Right cardiac atrium (tissue), 5 donors: ENCODE results near the gene RASGRP2. TPM values are rescaled to one million over a fixed set of nuclear protein-coding genes. Genes with fewer than 3 reads are reported as not detected.

Experiments used
- ATAC-seq, 2 donors: fragments of 200-7000 bp; cut with Tn5 transposase; one replicate each; pipeline versions ENCODE4 v1.8.0 to v1.9.1; 2020; ENCODE audit warnings: moderate library complexity in 2 of 2, mild to moderate bottlenecking in 1 of 2
- DNase-seq, 3 donors: peaks; one replicate each; pipeline ENCODE4 v3.0.0-alpha.2; 2020
- H3K27ac ChIP-seq: one replicate; pipeline ENCODE4 v1.5.1; 2013; ENCODE audit warnings: mild to moderate bottlenecking, low read length, control low read depth, moderate library complexity
- H3K27me3 ChIP-seq: one replicate; pipeline ENCODE4 v1.6.1; 2013; ENCODE audit not compliant: control insufficient read depth, insufficient read depth
- H3K4me1 ChIP-seq: one replicate; pipeline ENCODE4 v1.6.1; 2013; ENCODE audit warnings: low read length; ENCODE audit not compliant: control insufficient read depth, insufficient read depth
- H3K4me3 ChIP-seq: one replicate; pipeline ENCODE4 v1.5.1; 2013; ENCODE audit warnings: low read length, control low read depth
- H3K9me3 ChIP-seq: one replicate; pipeline ENCODE4 v1.6.1; 2013; ENCODE audit warnings: low read length; ENCODE audit not compliant: control insufficient read depth
- WGBS: extraction: QIAGEN DNeasy Blood & Tissue Kit; methylation state at CpG from one replicate; pipeline ENCODE4 v1.1.7; 2013; 5-methylcytosine and 5-hydroxymethylcytosine counted together
- intact Hi-C, 4 donors: fragments of 100-400 bp; cut with DNase I; formaldehyde crosslinking; loops; one replicate each; pipeline versions ENCODE4 v1.11.0 to v1.14.0; 2022 to 2023
- polyA plus RNA-seq: library from polyadenylated mRNA; stranded (reverse); fragments of 200-250 nt; gene quantifications from one replicate; pipeline ENCODE4 v1.2.3, GENCODE V29; 2013
- total RNA-seq, 4 donors: library from RNA; stranded (reverse); fragmentation: NEBNext Ultra II Directional; extraction: Animal tissue kit (Norgen Biotek cat#: 25700); gene quantifications; one replicate each; pipeline ENCODE4 v1.2.1, GENCODE V29; 2021
- donor health status: healthy with polysubstance abuse.
- donor health status: DM: no; HTN: yes; CAD: no.
- donor health status: DM: no; HTN: no; CAD: no.
- donor health status: DM: no; HTN: yes; CAD: no; lungs with severe emphysema.
- donor health status: DM: yes; HTN: yes; CAD: no.

Gene RASGRP2
- total and polyA plus RNA-seq, 5 donors = 25.5 to 69.6 (median 35.2) TPM

DNA sequence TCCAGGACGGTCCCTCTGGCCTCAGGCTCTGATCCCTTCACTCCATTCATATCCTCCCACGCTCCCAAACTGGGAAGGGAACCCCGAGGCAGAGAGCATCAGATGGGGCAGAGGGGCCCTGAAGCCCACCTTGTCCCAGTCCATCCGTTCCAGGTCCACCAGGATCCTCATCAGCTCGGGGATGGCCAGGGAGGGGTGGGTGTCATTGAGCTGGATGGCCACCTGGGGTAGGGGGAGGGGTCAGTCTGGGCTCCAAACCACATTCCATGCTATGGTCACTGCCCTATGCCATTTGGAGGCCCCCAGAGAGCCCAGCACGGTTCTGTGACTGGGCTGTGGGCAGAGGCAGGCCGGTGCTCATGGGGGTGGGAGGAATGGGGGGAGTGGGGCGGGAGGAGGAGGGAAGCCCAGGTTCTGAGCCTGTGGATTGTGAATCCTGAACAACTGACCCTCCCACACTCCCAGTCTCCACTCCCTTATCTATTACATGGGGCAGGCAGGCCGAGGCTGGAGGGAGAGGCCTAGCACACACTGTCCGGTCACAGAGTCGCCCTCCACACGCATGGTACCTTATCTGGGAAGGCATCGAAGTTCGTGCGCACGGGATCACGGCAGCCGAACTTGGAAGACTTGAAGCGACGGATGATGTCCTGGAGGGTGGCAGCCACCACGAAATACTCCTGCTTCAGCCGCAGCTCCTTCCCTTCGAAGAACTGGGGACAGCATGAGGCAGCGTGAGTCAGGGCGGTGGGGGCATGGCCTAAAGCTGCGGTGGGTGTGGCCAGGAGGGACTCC lies 10.4 kb upstream of the RASGRP2 start:
- H3K27ac ChIP-seq = no peak overlapping the region

DNA sequence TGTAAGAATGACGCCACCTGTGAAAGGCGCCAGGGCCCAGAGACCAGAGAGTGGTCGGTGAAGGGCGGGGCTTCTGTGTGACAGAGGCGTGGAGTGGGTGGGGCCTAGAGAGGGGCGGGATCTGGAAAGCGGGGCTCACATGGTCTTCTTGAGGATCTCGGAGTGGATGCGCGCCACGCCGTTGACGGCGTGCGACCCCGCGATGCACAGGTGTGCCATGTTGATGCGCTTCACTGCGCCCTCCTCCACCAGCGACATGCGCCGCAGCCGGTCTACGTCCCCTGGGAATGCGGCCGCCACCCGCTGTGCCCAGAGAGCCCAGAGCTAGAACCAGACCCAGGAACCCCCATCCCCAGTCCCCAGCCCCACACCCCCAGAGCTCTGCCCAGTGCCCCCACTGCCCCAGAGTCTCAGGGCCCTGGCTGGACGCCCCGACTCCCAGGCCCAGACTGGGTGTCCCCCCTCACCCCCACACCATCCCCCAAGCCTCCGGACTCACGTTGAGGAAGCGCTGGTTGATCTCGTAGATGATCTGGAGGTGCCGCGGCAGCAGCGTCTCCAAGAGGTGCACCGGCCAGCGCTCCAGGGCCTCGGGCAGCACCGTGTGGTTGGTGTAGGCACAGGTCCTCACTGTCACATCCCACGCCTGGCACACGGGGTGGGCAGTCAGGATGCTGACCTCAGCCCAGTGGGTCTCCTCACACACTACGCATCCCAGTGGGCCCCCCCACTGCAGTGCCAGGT lies 9.6 kb upstream of the RASGRP2 start:
- ATAC-seq (no peak), DNase-seq (peak in 1 of 3 donors; percentile 64)
- no peak overlapping the region for H3K4me3 ChIP-seq
- WGBS = 95% methylated on average over 43 of the region's 43 CpGs
- no peak overlapping the region for H3K27ac ChIP-seq
- no peaks in the 10 kb centered on the region for H3K9me3 ChIP-seq
- H3K4me1 ChIP-seq = no peaks in the 10 kb centered on the region
- intact Hi-C loops = no loop called here
- no peaks in the 10 kb centered on the region for H3K27me3 ChIP-seq

More for the DNA sequence above, 10.4 kb upstream of the RASGRP2 start:
- intact Hi-C loops = no loop called here
- ATAC-seq = no peak
- DNase-seq = peak in 2 of 3 donors; percentile 40 to 55
- 82% methylated on average over 26 of the region's 26 CpGs for WGBS
- Histone ChIP-seq H3K27me3 (no peaks in the 10 kb centered on the region), H3K4me3 (no peak overlapping the region), H3K9me3 (no peaks in the 10 kb centered on the region), H3K4me1 (no peaks in the 10 kb centered on the region)

DNA sequence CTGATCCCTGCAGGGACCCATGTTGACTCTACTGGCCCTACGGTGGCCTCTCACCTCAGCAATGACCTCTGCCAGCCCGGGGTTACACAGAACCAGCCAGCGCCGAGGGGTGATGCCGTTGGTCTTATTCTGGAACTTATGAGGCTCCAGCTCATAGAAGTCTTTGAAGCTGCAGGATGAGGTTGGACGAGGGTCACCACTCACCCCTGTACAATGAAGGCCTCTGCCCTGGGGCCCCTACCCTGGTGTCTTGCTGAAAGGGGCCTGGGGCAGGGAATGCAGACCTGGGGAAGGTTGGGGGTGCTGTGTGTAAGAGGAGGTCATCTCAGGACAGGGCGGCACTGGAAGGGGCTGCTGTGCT lies 9.1 kb upstream of the RASGRP2 start:
- ATAC-seq (no peak), DNase-seq (peak in 1 of 3 donors; percentile 35)
- Histone ChIP-seq H3K27me3 (no peaks in the 10 kb centered on the region), H3K9me3 (no peaks in the 10 kb centered on the region), H3K4me1 (no peaks in the 10 kb centered on the region), H3K27ac (no peak overlapping the region), H3K4me3 (no peak overlapping the region)
- intact Hi-C loops = no loop called here
- 93% methylated on average over 7 of the region's 7 CpGs for WGBS

GRCh38 chr11:64752175-64752970 lies 8.4 kb upstream of the RASGRP2 start:
- Histone ChIP-seq H3K27ac (no peak overlapping the region), H3K27me3 (no peaks in the 10 kb centered on the region), H3K4me1 (no peaks in the 10 kb centered on the region), H3K9me3 (no peaks in the 10 kb centered on the region), H3K4me3 (no peak overlapping the region)
- whole genome bisulfite sequencing = 84% methylated on average over 14 of the region's 14 CpGs
- ATAC-seq (no peak), DNase-seq (peak in 1 of 3 donors; percentile 46)
- intact Hi-C loops = no loop called here

GRCh38 chr11:64751580-64751979 lies 7.6 kb upstream of the RASGRP2 start:
- Histone ChIP-seq H3K4me3 (no peak overlapping the region), H3K27ac (no peak overlapping the region), H3K9me3 (no peaks in the 10 kb centered on the region), H3K27me3 (no peaks in the 10 kb centered on the region), H3K4me1 (no peaks in the 10 kb centered on the region)
- DNase-seq = peak in 1 of 3 donors; percentile 10
- intact Hi-C loops = no loop called here
- no peak for ATAC-seq
- WGBS = 95% methylated on average over 9 of the region's 9 CpGs

- no peak overlapping the region for H3K4me3 ChIP-seq
- H3K4me1 ChIP-seq = no peaks in the 10 kb centered on the region
- intact Hi-C loops = no loop called here
- DNase-seq = peak in 1 of 3 donors; percentile 28
- H3K27ac ChIP-seq = no peak overlapping the region
- H3K9me3 ChIP-seq = no peaks in the 10 kb centered on the region
- ATAC-seq = no peak
- WGBS = 91% methylated on average over 9 of the region's 9 CpGs
- no peaks in the 10 kb centered on the region for H3K27me3 ChIP-seq
These were observed 7.2 kb upstream of the RASGRP2 start for GRCh38 chr11:64751136-64751535.

- 96% methylated on average over 13 of the region's 13 CpGs for WGBS
- Histone ChIP-seq H3K27me3 (no peaks in the 10 kb centered on the region), H3K27ac (no peak overlapping the region), H3K9me3 (no peaks in the 10 kb centered on the region), H3K4me3 (no peak overlapping the region), H3K4me1 (no peaks in the 10 kb centered on the region)
- intact Hi-C loops = no loop called here
- peak in 1 of 3 donors; percentile 11 for DNase-seq
- no peak for ATAC-seq
These were observed 6.6 kb upstream of the RASGRP2 start for GRCh38 chr11:64750361-64751054.

- H3K27ac ChIP-seq = no peak overlapping the region
These were observed 4.2 kb upstream of the RASGRP2 start for GRCh38 chr11:64747961-64748665.

GRCh38 chr11:64746486-64746885 lies 2.5 kb upstream of the RASGRP2 start:
- no peaks in the 10 kb centered on the region for H3K27me3 ChIP-seq
- DNase-seq (peak in 2 of 3 donors; percentile 62 to 71), ATAC-seq (no peak)
- peak overlapping the region; percentile 22 for H3K27ac ChIP-seq
- H3K4me3 ChIP-seq = no peak overlapping the region
- WGBS = 61% methylated on average over 10 of the region's 10 CpGs
- H3K9me3 ChIP-seq = no peaks in the 10 kb centered on the region
- intact Hi-C loops = no loop called here
- no peaks in the 10 kb centered on the region for H3K4me1 ChIP-seq

More at GRCh38 chr11:64747961-64748665, 4.2 kb upstream of the RASGRP2 start:
- no peaks in the 10 kb centered on the region for H3K27me3 ChIP-seq
- ATAC-seq (no peak), DNase-seq (peak in 1 of 3 donors; percentile 11)
- no peak overlapping the region for H3K4me3 ChIP-seq
- no peaks in the 10 kb centered on the region for H3K4me1 ChIP-seq
- H3K9me3 ChIP-seq = no peaks in the 10 kb centered on the region
- 77% methylated on average over 15 of the region's 15 CpGs for WGBS
- intact Hi-C loops = no loop called here
